Measurements from ENCODE around the gene UBALD1.

Gene UBALD1

GRCh38 chr16:4648917-4649316, 34.2 kb upstream of the UBALD1 start:
- no peaks in the 10 kb centered on the region for H3K9me3 ChIP-seq (ENCODE audit: severe bottlenecking)
- TF ChIP-seq CTCF (IDR thresholded peaks at IDR 0.05; ENCODE audit: low read depth, low read length), result no peak
- H3K4me3 ChIP-seq (ENCODE audit: low read depth, low read length), result no peak overlapping the region
- no peak overlapping the region for H3K27ac ChIP-seq
- peaks cover 30% of the 10 kb centered on the region for H3K36me3 ChIP-seq
- H3K27me3 ChIP-seq (ENCODE audit: insufficient read depth, low read depth, severe bottlenecking), result no peaks in the 10 kb centered on the region
- DNase-seq, result no peak

GRCh38 chr16:4647644-4647980, 32.9 kb upstream of the UBALD1 start:
- no peaks in the 10 kb centered on the region for H3K27me3 ChIP-seq (ENCODE audit: insufficient read depth, low read depth, severe bottlenecking)
- H3K27ac ChIP-seq, result no peak overlapping the region
- no peak overlapping the region for H3K4me3 ChIP-seq (ENCODE audit: low read depth, low read length)
- DNase-seq, result no peak
- no peak for TF ChIP-seq CTCF (IDR thresholded peaks at IDR 0.05; ENCODE audit: low read depth, low read length)
- peaks cover 26% of the 10 kb centered on the region for H3K36me3 ChIP-seq
- H3K9me3 ChIP-seq (ENCODE audit: severe bottlenecking), result no peaks in the 10 kb centered on the region

GRCh38 chr16:4646773-4647643, 32.3 kb upstream of the UBALD1 start:
- no peak overlapping the region for H3K27ac ChIP-seq
- no peak overlapping the region for H3K4me3 ChIP-seq (ENCODE audit: low read depth, low read length)
- TF ChIP-seq CTCF (IDR thresholded peaks at IDR 0.05; ENCODE audit: low read depth, low read length), result no peak
- no peaks in the 10 kb centered on the region for H3K27me3 ChIP-seq (ENCODE audit: insufficient read depth, low read depth, severe bottlenecking)
- DNase-seq, result no peak
- peaks cover 20% of the 10 kb centered on the region for H3K36me3 ChIP-seq
- H3K9me3 ChIP-seq (ENCODE audit: severe bottlenecking), result no peaks in the 10 kb centered on the region

GRCh38 chr16:4641895-4642294, 27.2 kb upstream of the UBALD1 start:
- no peak for DNase-seq
- TF ChIP-seq CTCF (IDR thresholded peaks at IDR 0.05; ENCODE audit: low read depth, low read length), result no peak
- H3K27ac ChIP-seq, result no peak overlapping the region
- no peak overlapping the region for H3K4me3 ChIP-seq (ENCODE audit: low read depth, low read length)
- H3K36me3 ChIP-seq, result peaks cover 5% of the 10 kb centered on the region; the same call in 1 of the 2 replicates
- no peaks in the 10 kb centered on the region for H3K27me3 ChIP-seq (ENCODE audit: insufficient read depth, low read depth, severe bottlenecking)
- H3K9me3 ChIP-seq (ENCODE audit: severe bottlenecking), result no peaks in the 10 kb centered on the region

GRCh38 chr16:4641306-4641687, 26.6 kb upstream of the UBALD1 start:
- no peak for DNase-seq
- Histone ChIP-seq H3K36me3 (peaks cover 5% of the 10 kb centered on the region), H3K4me3 (ENCODE audit: low read depth, low read length) (no peak overlapping the region), H3K9me3 (ENCODE audit: severe bottlenecking) (no peaks in the 10 kb centered on the region), H3K27ac (no peak overlapping the region), H3K27me3 (ENCODE audit: insufficient read depth, low read depth, severe bottlenecking) (no peaks in the 10 kb centered on the region)
- no peak for TF ChIP-seq CTCF (IDR thresholded peaks at IDR 0.05; ENCODE audit: low read depth, low read length)
